Occipital lobe (tissue), 2 donors: ENCODE data around the gene MAGI1. TPM values are rescaled to one million over a fixed set of nuclear protein-coding genes. Genes with fewer than 3 reads are reported as not detected.
"Not testable (repeated sequence)": the region's sequence is repeated elsewhere in the genome, so short reads cannot be mapped to it uniquely, and the experiment has no call there.

ENCODE experiments used
- DNase-seq: peaks from one replicate; lab custom pipeline; 2025; lab: John Stamatoyannopoulos, UW
- total RNA-seq: library from RNA; depleted of rRNA; stranded (reverse); fragments of >200 nt; gene quantifications from one replicate; pipeline ENCODE4 v1.2.3, GENCODE V29; 2014

Gene MAGI1
- total RNA-seq, 1 donor from 2014 or later = 49.4 TPM

GRCh38 chr3:65877160-65877559 lies 161.6 kb downstream of the MAGI1 start:
- DNase-seq = no peak

GRCh38 chr3:65876028-65876420 lies 162.7 kb downstream of the MAGI1 start:
- DNase-seq = no peak

GRCh38 chr3:65875393-65876027 lies 163.2 kb downstream of the MAGI1 start:
- DNase-seq = no peak

GRCh38 chr3:65873869-65874268 lies 164.8 kb downstream of the MAGI1 start:
- DNase-seq = no peak

- no peak for DNase-seq
Measured at GRCh38 chr3:65873028-65873427, 165.7 kb downstream of the MAGI1 start.

GRCh38 chr3:65871305-65872141 lies 167.2 kb downstream of the MAGI1 start:
- no peak for DNase-seq

GRCh38 chr3:65869798-65870197 lies 168.9 kb downstream of the MAGI1 start:
- DNase-seq = no peak

GRCh38 chr3:65867463-65868210 lies 171.1 kb downstream of the MAGI1 start:
- no peak for DNase-seq

GRCh38 chr3:65864357-65864904 lies 174.3 kb downstream of the MAGI1 start:
- no peak for DNase-seq

GRCh38 chr3:65861718-65862117 lies 177.0 kb downstream of the MAGI1 start:
- DNase-seq = no peak

- not testable (repeated sequence) for DNase-seq
Measured at GRCh38 chr3:65859612-65860011, 179.1 kb downstream of the MAGI1 start.

GRCh38 chr3:65858749-65859148 lies 180.0 kb downstream of the MAGI1 start:
- DNase-seq = no peak

- no peak for DNase-seq
Measured at GRCh38 chr3:65857327-65857726, 181.4 kb downstream of the MAGI1 start.

GRCh38 chr3:65856907-65857306 lies 181.8 kb downstream of the MAGI1 start:
- no peak for DNase-seq

GRCh38 chr3:65855370-65856100 lies 183.2 kb downstream of the MAGI1 start:
- DNase-seq = no peak

- DNase-seq = no peak
Measured at GRCh38 chr3:65854606-65855304, 184.0 kb downstream of the MAGI1 start.

- DNase-seq = no peak
Measured at GRCh38 chr3:65851827-65852226, 186.9 kb downstream of the MAGI1 start.

GRCh38 chr3:65850261-65850660 lies 188.5 kb downstream of the MAGI1 start:
- DNase-seq = no peak

GRCh38 chr3:65848024-65848423 lies 190.7 kb downstream of the MAGI1 start:
- DNase-seq = no peak

GRCh38 chr3:65846936-65847335 lies 191.8 kb downstream of the MAGI1 start:
- no peak for DNase-seq

- no peak for DNase-seq
Measured at GRCh38 chr3:65844370-65844769, 194.3 kb downstream of the MAGI1 start.
